HAP-1 (cell line): ENCODE results near the gene PELI3.
"Not testable (repeated sequence)": the region's sequence is repeated elsewhere in the genome, so short reads cannot be mapped to it uniquely, and the experiment has no call there.

ENCODE experiments used
- DNase-seq, 2 experiments: peaks; one replicate each; pipeline ENCODE4 v3.0.0-alpha.2; 2016 to 2020; ENCODE audit warnings: low spot score in 2 of 2
- H3K27me3 ChIP-seq: fragments of 250-450 bp; sonication (Bioruptor Pico); 2 replicates; pipeline ENCODE4 v1.5.1; 2020; ENCODE audit warnings: low read depth, mild to moderate bottlenecking, moderate library complexity
- H3K36me3 ChIP-seq: fragments of 250-450 bp; sonication (Bioruptor Pico); replicated peaks from 2 replicates; pipeline ENCODE4 v1.5.1; 2020; ENCODE audit warnings: mild to moderate bottlenecking
- H3K4me1 ChIP-seq: fragments of 250-450 bp; sonication (Bioruptor Pico); 2 replicates; pipeline ENCODE4 v1.5.1; 2020; ENCODE audit warnings: mild to moderate bottlenecking
- H3K4me3 ChIP-seq: fragments of 250-450 bp; sonication (Bioruptor Pico); 2 replicates; pipeline ENCODE4 v1.5.1; 2020; ENCODE audit warnings: mild to moderate bottlenecking, moderate library complexity
- H3K9me3 ChIP-seq: fragments of 250-450 bp; sonication (Bioruptor Pico); 2 replicates; pipeline ENCODE4 v1.5.1; 2020; ENCODE audit warnings: mild to moderate bottlenecking, moderate library complexity
- in situ Hi-C: fragments of 300-500 bp; cut with MboI; formaldehyde crosslinking; loops from 3 replicates; pipeline ENCODE4 v1.14.3; 2020; ENCODE audit warnings: low sequenced_read_pairs, inconsistent platforms, mixed read lengths

PELI3 gene

GRCh38 chr11:66466225-66467033 lies at the start of gene PELI3:
TSS of gene PELI3 (plus strand) at chr11:66466905. CDS start at chr11:66468129, 1,224 bp downstream.
- peak within 1 kb of the TSS; percentile 51 for H3K4me3 ChIP-seq
- in situ Hi-C loops: no loop called here
- H3K36me3 ChIP-seq: peaks cover 4% of the 10 kb centered on the region; the same call in 1 of the 2 replicates
- DNase-seq: peak; percentile 79 to 96
- H3K4me1 ChIP-seq: peaks cover 5% of the 10 kb centered on the region; the same call in 1 of the 2 replicates
- no peaks in the 10 kb centered on the region for H3K27me3 ChIP-seq
- H3K9me3 ChIP-seq: no peaks in the 10 kb centered on the region

GRCh38 chr11:66417000-66417399 lies 49.7 kb upstream of the PELI3 start:
- in situ Hi-C loops: no loop called here
- no peak for DNase-seq
- no peak overlapping the region for H3K4me3 ChIP-seq
- no peaks in the 10 kb centered on the region for H3K4me1 ChIP-seq
- H3K27me3 ChIP-seq: peaks cover 31% of the 10 kb centered on the region
- H3K36me3 ChIP-seq: no peaks in the 10 kb centered on the region
- no peaks in the 10 kb centered on the region for H3K9me3 ChIP-seq

- no peak overlapping the region for H3K4me3 ChIP-seq
- H3K9me3 ChIP-seq: no peaks in the 10 kb centered on the region
- peaks cover 31% of the 10 kb centered on the region for H3K27me3 ChIP-seq
- DNase-seq: peak; percentile 41 to 88
- no peaks in the 10 kb centered on the region for H3K36me3 ChIP-seq
- in situ Hi-C loops: no loop called here
- no peaks in the 10 kb centered on the region for H3K4me1 ChIP-seq
These were observed 48.3 kb upstream of the PELI3 start for GRCh38 chr11:66418168-66418985.

- H3K4me3 ChIP-seq: no peak overlapping the region
- in situ Hi-C loops: no loop called here
- H3K36me3 ChIP-seq: no peaks in the 10 kb centered on the region
- no peaks in the 10 kb centered on the region for H3K4me1 ChIP-seq
- DNase-seq: no peak
- H3K27me3 ChIP-seq: peaks cover 31% of the 10 kb centered on the region
- no peaks in the 10 kb centered on the region for H3K9me3 ChIP-seq
These were observed 47.8 kb upstream of the PELI3 start for GRCh38 chr11:66418986-66419308.

GRCh38 chr11:66419825-66420224 lies 46.9 kb upstream of the PELI3 start:
- no peaks in the 10 kb centered on the region for H3K9me3 ChIP-seq
- DNase-seq: no peak
- in situ Hi-C loops: no loop called here
- no peaks in the 10 kb centered on the region for H3K4me1 ChIP-seq
- no peak overlapping the region for H3K4me3 ChIP-seq
- H3K27me3 ChIP-seq: peaks cover 28% of the 10 kb centered on the region
- no peaks in the 10 kb centered on the region for H3K36me3 ChIP-seq

- no peaks in the 10 kb centered on the region for H3K36me3 ChIP-seq
- in situ Hi-C loops: no loop called here
- no peak for DNase-seq
- no peak within 1 kb of the TSS for H3K4me3 ChIP-seq
- no peaks in the 10 kb centered on the region for H3K9me3 ChIP-seq
- H3K27me3 ChIP-seq: peaks cover 26% of the 10 kb centered on the region
- no peaks in the 10 kb centered on the region for H3K4me1 ChIP-seq
These were observed 45.8 kb upstream of the PELI3 start, which contains the start of gene NPAS4 for GRCh38 chr11:66420671-66421476. TSS of gene NPAS4 (plus strand) at chr11:66421035. CDS start at chr11:66421180, 145 bp downstream.

GRCh38 chr11:66421492-66422205 lies 45.1 kb upstream of the PELI3 start:
- Histone ChIP-seq H3K27me3 (peaks cover 26% of the 10 kb centered on the region), H3K9me3 (no peaks in the 10 kb centered on the region), H3K4me3 (no peak overlapping the region), H3K36me3 (no peaks in the 10 kb centered on the region), H3K4me1 (no peaks in the 10 kb centered on the region)
- in situ Hi-C loops: no loop called here
- DNase-seq: peak; percentile 77 to 94

GRCh38 chr11:66426314-66426713 lies 40.4 kb upstream of the PELI3 start:
- no peak for DNase-seq
- in situ Hi-C loops: no loop called here
- H3K36me3 ChIP-seq: no peaks in the 10 kb centered on the region
- no peaks in the 10 kb centered on the region for H3K4me1 ChIP-seq
- H3K4me3 ChIP-seq: no peak overlapping the region
- H3K9me3 ChIP-seq: no peaks in the 10 kb centered on the region
- peaks cover 2% of the 10 kb centered on the region for H3K27me3 ChIP-seq

GRCh38 chr11:66428933-66429332 lies 37.8 kb upstream of the PELI3 start:
- Histone ChIP-seq H3K27me3 (no peaks in the 10 kb centered on the region), H3K9me3 (no peaks in the 10 kb centered on the region), H3K4me1 (no peaks in the 10 kb centered on the region), H3K4me3 (no peak overlapping the region), H3K36me3 (no peaks in the 10 kb centered on the region; the same call in 1 of the 2 replicates)
- in situ Hi-C loops: no loop called here
- DNase-seq: no peak

- in situ Hi-C loops: no loop called here
- H3K36me3 ChIP-seq: peaks cover 4% of the 10 kb centered on the region
- no peaks in the 10 kb centered on the region for H3K9me3 ChIP-seq
- DNase-seq: peak; percentile 43 to 85
- H3K27me3 ChIP-seq: no peaks in the 10 kb centered on the region
- no peaks in the 10 kb centered on the region for H3K4me1 ChIP-seq
- H3K4me3 ChIP-seq: no peak overlapping the region
These were observed 36.6 kb upstream of the PELI3 start for GRCh38 chr11:66429983-66430602.

GRCh38 chr11:66431287-66431686 lies 35.4 kb upstream of the PELI3 start:
- DNase-seq, H3K4me1 ChIP-seq, in situ Hi-C loops, H3K9me3 ChIP-seq, H3K4me3 ChIP-seq, H3K27me3 ChIP-seq: not testable (repeated sequence)
- H3K36me3 ChIP-seq: peaks cover 12% of the 10 kb centered on the region

- H3K4me3 ChIP-seq: not testable (repeated sequence)
These were observed 34.8 kb upstream of the PELI3 start for GRCh38 chr11:66431871-66432329.

More at GRCh38 chr11:66431871-66432329, 34.8 kb upstream of the PELI3 start:
- DNase-seq, H3K9me3 ChIP-seq, in situ Hi-C loops, H3K4me1 ChIP-seq, H3K27me3 ChIP-seq: not testable (repeated sequence)
- H3K36me3 ChIP-seq: peaks cover 13% of the 10 kb centered on the region
